ENCODE data around the gene DGKZ.

DNA sequence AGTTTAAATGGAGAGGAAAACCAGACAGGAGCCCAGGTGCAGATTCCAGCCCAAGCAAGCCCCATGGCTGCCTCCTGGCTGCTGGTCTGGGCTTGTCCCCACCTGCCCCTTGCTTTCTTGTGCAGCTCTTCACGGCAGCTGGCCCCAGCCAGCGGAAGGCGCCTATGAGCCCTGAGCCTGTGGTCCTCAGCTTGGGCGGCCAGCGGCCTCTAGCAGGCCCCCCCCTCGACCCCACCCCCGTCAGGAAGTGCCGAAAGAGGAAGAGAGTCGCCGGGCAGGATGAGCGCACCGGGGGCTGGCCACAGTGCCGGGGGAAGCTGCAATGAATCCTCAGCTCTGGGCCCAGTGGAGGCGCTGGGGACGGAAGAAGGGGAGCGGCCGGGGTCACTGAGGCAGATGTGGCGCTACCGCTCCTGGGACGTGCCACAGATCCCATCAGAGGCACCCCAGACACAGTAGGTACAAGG lies 2.1 kb upstream of the DGKZ start:
- TF ChIP-seq, protein P1, sequence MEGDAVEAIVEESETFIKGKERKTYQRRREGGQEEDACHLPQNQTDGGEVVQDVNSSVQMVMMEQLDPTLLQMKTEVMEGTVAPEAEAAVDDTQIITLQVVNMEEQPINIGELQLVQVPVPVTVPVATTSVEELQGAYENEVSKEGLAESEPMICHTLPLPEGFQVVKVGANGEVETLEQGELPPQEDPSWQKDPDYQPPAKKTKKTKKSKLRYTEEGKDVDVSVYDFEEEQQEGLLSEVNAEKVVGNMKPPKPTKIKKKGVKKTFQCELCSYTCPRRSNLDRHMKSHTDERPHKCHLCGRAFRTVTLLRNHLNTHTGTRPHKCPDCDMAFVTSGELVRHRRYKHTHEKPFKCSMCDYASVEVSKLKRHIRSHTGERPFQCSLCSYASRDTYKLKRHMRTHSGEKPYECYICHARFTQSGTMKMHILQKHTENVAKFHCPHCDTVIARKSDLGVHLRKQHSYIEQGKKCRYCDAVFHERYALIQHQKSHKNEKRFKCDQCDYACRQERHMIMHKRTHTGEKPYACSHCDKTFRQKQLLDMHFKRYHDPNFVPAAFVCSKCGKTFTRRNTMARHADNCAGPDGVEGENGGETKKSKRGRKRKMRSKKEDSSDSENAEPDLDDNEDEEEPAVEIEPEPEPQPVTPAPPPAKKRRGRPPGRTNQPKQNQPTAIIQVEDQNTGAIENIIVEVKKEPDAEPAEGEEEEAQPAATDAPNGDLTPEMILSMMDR (IDR thresholded peaks at IDR 0.05): peak in 1 of 6 experiments; percentile 11
- TF ChIP-seq POLR2A (IDR thresholded peaks at IDR 0.05): peak in 1 of 4 donors; percentile 50
